Measurements from ENCODE around the gene DGUOK. TPM values are rescaled to one million over a fixed set of nuclear protein-coding genes. Genes with fewer than 3 reads are reported as not detected.

The DGUOK gene
- total and polyA plus RNA-seq, 8 donors: 1.7 to 91.3 (median 33.8) TPM; not detected in 1

DNA sequence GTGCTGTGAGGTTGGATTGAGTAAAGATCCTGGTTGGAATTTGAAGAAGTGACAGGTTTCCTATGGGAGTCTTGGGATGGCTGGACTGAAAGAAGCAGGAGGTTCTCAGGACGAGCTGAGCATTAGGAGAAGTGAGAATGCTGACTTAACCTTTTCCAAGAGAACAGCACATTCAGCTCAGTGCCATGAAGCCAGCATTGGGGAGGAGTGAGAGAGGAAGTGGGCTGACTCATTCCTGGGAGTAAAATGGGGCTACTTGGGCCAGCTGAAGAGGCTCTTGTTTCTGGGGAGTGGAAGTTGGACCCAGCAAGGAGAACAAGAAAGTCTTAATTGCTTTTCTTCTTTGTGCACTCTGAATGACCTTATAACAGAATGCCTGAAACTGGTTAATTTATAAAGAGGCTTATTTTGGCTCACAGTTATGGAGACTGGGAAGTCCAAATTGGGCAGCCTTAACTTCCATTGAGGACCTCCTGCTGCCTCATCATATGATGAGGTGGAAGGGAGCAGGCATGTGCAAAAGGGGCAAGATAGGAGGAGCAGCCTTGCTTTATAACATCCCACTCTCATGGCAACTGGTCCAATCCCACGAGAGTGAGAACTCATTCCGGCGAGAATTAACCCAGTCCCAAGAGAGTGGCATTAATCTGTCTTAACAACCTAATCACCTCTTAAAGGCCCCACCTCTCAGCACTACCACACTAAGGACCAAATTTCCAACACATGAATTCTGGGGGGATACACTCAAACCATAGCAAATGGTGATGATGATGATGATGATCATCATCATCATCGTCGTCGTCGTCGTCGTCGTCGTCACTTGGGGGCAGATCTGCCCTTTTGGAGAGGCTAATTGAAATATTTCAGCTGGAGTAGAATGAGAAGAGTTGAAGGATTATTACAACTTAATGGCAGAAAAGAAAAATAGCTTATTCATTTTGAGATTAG is 26.1 kb downstream of the DGUOK start:
- Histone ChIP-seq H3K4me1 (peaks cover 0 to 34% (median 0%) of the 10 kb centered on the region in 4 donors), H3K27ac (no peak overlapping the region), H3K27me3 (no peaks in the 10 kb centered on the region), H3K9me3 (no peaks in the 10 kb centered on the region), H3K4me3 (no peak overlapping the region), H3K36me3 (peaks cover 51 to 99% (median 97%) of the 10 kb centered on the region in 4 donors)
- 64 to 94% (median 82%) methylated on average over 12 of the region's 12 CpGs for WGBS, 5 donors
- TF ChIP-seq EP300 (IDR thresholded peaks at IDR 0.05) (no peak), POLR2A (IDR thresholded peaks at IDR 0.05) (no peak), POLR2AphosphoS5 (IDR thresholded peaks at IDR 0.05) (no peak)
- TF ChIP-seq, protein P1, sequence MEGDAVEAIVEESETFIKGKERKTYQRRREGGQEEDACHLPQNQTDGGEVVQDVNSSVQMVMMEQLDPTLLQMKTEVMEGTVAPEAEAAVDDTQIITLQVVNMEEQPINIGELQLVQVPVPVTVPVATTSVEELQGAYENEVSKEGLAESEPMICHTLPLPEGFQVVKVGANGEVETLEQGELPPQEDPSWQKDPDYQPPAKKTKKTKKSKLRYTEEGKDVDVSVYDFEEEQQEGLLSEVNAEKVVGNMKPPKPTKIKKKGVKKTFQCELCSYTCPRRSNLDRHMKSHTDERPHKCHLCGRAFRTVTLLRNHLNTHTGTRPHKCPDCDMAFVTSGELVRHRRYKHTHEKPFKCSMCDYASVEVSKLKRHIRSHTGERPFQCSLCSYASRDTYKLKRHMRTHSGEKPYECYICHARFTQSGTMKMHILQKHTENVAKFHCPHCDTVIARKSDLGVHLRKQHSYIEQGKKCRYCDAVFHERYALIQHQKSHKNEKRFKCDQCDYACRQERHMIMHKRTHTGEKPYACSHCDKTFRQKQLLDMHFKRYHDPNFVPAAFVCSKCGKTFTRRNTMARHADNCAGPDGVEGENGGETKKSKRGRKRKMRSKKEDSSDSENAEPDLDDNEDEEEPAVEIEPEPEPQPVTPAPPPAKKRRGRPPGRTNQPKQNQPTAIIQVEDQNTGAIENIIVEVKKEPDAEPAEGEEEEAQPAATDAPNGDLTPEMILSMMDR (IDR thresholded peaks at IDR 0.05): no peak
- DNase-seq: peak in 1 of 2 donors; percentile 22
- intact Hi-C loops (cut with DNase I; ENCODE audit: low total_unique reads): no loop called here

DNA sequence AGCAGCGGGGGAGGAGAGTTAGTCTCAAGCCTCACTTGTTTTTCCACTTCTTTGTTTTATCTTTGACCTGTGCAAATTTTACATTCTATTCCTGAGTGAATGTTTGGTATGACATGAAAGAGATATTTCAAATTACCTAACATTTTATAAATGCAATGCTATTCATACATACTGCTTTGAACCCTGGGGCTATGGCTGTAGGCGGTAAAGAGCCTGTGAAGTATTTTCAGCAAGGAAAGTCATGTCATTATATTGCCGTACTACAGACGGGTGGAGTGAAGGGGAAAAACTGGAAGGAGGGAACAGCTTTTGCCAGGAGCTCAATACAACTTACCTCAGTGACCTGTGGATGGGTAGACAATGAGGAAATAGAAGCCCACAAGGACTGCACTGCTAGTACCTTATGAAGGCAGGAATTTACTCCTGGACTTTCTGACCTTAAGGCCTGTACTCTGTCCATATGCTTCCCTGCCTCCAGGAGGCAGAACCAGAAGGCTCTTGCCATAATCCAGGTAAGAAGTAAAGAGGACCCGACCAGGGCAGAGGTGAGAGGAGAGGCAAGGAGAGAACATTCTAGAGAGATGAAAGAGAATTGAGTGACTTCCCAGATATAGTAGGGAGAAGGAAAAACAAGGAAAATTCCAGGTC is 29.7 kb downstream of the DGUOK start:
- H3K4me3 ChIP-seq: no peak overlapping the region
- no peak overlapping the region for H3K27ac ChIP-seq
- H3K27me3 ChIP-seq: no peaks in the 10 kb centered on the region
- peaks cover 56 to 93% (median 87%) of the 10 kb centered on the region in 4 donors for H3K36me3 ChIP-seq
- no peaks in the 10 kb centered on the region for H3K9me3 ChIP-seq
- peaks cover 0 to 7% (median 0%) of the 10 kb centered on the region in 4 donors for H3K4me1 ChIP-seq
- no peak for DNase-seq
- TF ChIP-seq, protein P1 (IDR thresholded peaks at IDR 0.05): no peak
- intact Hi-C loops (cut with DNase I; ENCODE audit: low total_unique reads): no loop called here
- WGBS, 5 donors: 73 to 83% (median 79%) methylated on average over 5 of the region's 5 CpGs

DNA sequence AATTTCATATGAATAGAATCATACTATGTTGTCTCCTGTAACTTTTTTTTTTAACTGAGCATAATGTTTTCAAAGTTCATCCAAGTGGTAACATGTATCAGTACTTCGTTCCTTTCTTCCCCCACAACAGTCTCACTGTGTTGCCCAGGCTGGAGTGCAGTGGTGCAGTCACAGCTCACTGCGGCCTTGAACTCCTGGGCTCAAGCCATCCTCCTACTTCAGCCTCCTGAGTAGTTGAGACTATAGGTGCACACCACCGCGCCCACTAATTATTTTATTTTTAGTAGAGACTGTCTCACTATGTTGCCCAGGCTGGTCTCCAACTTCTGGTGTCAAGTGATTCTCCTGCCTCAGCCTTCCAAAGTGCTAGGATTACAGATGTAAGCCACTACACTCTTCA is 34.6 kb downstream of the DGUOK start:
- H3K36me3 ChIP-seq: peaks cover 26 to 48% (median 41%) of the 10 kb centered on the region in 4 donors
- peaks cover 0 to 7% (median 3%) of the 10 kb centered on the region in 4 donors for H3K4me1 ChIP-seq
- H3K27ac ChIP-seq: no peak overlapping the region
- TF ChIP-seq POLR2AphosphoS5 (IDR thresholded peaks at IDR 0.05): no peak
- no peak for TF ChIP-seq EP300 (IDR thresholded peaks at IDR 0.05)
- TF ChIP-seq, protein P1 (IDR thresholded peaks at IDR 0.05): no peak
- no peak for TF ChIP-seq POLR2A (IDR thresholded peaks at IDR 0.05)
- no peaks in the 10 kb centered on the region for H3K9me3 ChIP-seq
- 90 to 99% (median 96%) methylated on average over 4 of the region's 4 CpGs for WGBS, 5 donors
- intact Hi-C loops (cut with DNase I; ENCODE audit: low total_unique reads): no loop called here
- H3K4me3 ChIP-seq: no peak overlapping the region
- no peak for DNase-seq
- no peaks in the 10 kb centered on the region for H3K27me3 ChIP-seq

DNA sequence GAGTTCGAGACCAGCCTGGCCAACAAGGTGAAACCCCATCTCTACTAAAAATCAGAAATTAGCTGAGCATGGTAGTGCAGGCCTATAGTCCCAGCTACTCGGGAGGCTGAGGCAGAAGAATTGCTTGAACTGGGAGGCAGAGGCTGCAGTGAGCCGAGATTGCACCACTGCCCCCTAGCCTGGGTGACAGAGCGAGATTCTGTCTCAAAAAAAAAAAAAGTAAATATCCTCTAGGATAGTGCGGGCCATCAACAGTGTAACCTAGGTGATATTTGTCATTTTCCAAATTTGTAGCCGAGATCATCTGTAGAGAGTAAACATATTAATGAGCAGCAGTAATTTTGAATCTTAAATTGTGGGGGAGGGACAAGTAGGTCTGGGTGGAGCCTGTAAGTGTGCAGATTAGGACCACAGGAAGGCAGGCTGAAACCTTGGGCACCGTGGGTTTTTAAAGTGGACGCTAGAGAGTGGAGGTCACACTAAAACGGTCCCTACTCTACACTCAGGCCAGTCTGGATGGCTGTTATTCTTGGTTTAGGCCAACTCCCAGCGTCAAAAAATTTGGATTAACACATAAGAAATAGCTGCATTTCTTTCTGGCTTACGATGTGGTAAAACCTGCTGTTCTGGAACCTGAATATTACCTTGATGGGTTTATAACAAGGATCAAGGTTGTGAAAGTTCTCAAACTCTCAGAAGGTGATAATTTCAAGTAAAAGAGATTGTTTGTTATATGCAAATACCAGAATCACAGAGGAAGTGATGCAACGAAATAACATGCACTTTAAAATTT is 35.3 kb downstream of the DGUOK start:
- H3K4me1 ChIP-seq: peaks cover 0 to 7% (median 3%) of the 10 kb centered on the region in 4 donors
- 84 to 93% (median 90%) methylated on average over 12 of the region's 12 CpGs for WGBS, 5 donors
- peaks cover 20 to 41% (median 33%) of the 10 kb centered on the region in 4 donors for H3K36me3 ChIP-seq
- H3K4me3 ChIP-seq: no peak overlapping the region
- no peak for DNase-seq
- H3K27me3 ChIP-seq: no peaks in the 10 kb centered on the region
- intact Hi-C loops (cut with DNase I; ENCODE audit: low total_unique reads): no loop called here
- no peak overlapping the region for H3K27ac ChIP-seq
- H3K9me3 ChIP-seq: no peaks in the 10 kb centered on the region
- TF ChIP-seq EP300 (IDR thresholded peaks at IDR 0.05) (no peak), POLR2A (IDR thresholded peaks at IDR 0.05) (no peak), POLR2AphosphoS5 (IDR thresholded peaks at IDR 0.05) (no peak)
- TF ChIP-seq, protein P1 (IDR thresholded peaks at IDR 0.05): no peak
